ENCODE results near the gene CD37.

Gene CD37

DNA sequence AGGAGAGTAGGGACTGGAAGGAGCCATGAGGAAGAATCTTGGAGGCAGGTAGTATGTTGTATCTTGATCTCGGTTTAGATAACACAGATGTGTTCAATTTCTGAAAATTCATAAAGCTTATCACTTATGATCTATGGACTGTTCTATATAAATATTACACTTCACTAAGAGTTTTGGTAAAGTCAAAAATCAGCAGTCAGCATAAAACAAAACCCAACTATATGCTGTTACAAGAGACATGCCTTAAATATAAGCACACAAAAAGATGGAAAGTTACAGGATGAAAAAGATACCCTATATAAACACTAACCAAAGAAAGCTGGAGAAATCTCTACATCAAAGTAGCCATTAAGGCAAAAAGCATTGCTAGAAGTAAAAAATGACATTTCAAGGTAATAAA lies 48.4 kb downstream of the CD37 start:
- no peak for DNase-seq

DNA sequence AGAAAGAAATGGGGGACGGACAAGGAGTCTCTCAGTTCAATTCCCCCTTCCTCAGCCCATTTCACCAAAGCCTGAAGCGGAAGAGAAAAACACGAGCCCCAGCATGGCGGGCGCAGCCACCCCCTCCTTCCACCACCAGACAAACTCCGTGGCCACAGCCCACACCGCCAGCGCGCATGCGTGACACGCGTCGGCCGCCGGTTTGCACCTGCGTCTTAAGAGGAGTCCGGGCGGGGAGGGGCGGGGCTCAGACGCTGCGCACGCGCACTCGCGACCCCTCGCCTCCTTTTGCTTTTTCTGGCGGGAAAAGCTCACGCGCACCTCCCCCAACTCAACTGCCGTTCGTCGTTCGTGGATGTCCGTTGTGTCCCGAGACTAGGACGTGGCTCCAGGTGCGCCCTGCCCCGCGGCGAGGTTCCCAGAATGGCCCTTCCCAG lies 52.7 kb downstream of the CD37 start, which contains the start of gene KASH5:
Gene KASH5 (plus strand): TSS at position 314 of the 437 bp plus-strand sequence. CDS start 2,635 bp downstream, outside the sequence.
- peak; percentile 69 to 90 (median 73) for DNase-seq

DNA sequence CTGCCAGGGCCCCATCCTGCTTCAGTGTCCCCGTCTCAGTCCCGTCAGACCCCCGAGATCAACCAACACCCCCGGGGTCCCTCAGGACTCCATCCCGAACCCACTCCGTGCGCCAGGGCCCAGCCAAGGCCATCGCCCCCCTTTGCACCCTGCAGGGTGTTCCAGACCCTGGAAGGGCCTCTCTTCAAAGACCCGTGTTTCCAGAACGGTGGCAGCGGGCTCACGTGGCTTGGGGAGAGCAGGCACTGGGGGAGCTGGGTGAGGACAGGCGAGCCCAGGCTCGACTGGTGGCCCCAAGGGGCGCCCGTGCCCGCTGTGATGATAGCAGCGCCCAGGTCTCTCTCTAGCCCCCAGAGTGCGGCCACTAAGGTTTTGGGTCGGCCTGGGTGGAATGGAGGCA lies 54.2 kb downstream of the CD37 start:
- no peak for DNase-seq
